ENCODE measurements around the gene ARHGAP36.

Gene ARHGAP36

DNA sequence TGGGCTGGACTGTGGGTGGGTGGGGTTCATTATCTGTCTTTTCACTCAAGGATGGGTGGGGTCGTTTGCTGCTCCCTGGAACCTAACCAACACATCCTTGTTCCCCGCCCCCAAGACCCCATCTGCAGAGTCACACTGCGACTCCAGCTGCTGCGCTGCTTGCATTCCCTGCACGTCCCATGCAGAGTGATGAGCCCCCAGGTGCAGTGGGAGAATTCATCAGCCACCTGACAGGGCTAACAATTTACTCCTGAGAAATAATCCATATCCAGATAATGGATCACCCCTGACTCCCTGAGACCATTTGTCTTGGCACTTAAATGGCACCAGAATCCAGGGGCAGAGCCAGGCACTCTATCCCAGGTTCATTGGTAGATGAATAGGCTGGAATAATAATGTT, 12.4 kb upstream of the ARHGAP36 start:
- no peak overlapping the region for H3K4me3 ChIP-seq (ENCODE audit: low read depth, low read length)
- TF ChIP-seq, protein P1, sequence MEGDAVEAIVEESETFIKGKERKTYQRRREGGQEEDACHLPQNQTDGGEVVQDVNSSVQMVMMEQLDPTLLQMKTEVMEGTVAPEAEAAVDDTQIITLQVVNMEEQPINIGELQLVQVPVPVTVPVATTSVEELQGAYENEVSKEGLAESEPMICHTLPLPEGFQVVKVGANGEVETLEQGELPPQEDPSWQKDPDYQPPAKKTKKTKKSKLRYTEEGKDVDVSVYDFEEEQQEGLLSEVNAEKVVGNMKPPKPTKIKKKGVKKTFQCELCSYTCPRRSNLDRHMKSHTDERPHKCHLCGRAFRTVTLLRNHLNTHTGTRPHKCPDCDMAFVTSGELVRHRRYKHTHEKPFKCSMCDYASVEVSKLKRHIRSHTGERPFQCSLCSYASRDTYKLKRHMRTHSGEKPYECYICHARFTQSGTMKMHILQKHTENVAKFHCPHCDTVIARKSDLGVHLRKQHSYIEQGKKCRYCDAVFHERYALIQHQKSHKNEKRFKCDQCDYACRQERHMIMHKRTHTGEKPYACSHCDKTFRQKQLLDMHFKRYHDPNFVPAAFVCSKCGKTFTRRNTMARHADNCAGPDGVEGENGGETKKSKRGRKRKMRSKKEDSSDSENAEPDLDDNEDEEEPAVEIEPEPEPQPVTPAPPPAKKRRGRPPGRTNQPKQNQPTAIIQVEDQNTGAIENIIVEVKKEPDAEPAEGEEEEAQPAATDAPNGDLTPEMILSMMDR (IDR thresholded peaks at IDR 0.05; ENCODE audit: low read depth, low read length): no peak

DNA sequence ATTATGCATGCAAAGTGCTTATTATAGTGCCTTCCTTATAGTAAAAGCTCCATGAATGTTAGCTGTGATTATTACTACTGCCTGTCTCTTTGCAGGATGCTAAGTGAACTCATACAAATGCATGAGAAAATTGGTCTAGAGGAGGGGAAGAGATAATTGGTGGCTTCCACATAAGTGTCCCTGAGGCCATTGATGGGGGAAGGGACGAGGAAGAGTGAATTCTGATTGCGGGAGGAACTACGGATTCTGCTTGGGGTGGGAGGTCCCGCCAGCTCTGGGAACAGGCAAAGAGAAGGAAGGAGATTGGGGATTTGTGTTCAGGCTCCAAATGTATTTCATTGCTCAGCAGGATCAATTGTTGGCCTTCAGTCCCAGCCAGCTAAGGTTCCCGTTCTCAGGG, 11.6 kb upstream of the ARHGAP36 start:
- H3K4me3 ChIP-seq (ENCODE audit: low read depth, low read length): no peak overlapping the region
- TF ChIP-seq, protein P1 (IDR thresholded peaks at IDR 0.05; ENCODE audit: low read depth, low read length): no peak

DNA sequence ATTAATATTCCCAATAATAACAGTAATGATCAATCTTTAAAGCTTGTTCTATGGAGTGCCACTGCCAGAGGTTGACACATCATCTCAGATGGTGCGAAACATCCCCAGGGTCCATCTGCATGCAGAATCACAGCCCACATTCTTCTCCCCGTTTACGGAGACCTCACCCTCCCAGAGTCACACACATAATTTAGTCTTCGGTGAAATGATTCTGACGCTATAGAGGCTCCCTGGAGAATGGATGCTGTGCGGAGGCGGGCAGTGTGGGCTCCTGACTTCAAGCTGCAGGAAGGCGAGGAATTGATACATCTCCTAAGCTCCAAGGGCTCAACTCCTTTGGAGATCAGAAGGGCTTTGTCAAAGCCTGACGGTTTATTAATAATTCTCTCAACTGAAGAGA, 11.0 kb upstream of the ARHGAP36 start:
- no peak overlapping the region for H3K4me3 ChIP-seq (ENCODE audit: low read depth, low read length)
- TF ChIP-seq, protein P1 (IDR thresholded peaks at IDR 0.05; ENCODE audit: low read depth, low read length): no peak

DNA sequence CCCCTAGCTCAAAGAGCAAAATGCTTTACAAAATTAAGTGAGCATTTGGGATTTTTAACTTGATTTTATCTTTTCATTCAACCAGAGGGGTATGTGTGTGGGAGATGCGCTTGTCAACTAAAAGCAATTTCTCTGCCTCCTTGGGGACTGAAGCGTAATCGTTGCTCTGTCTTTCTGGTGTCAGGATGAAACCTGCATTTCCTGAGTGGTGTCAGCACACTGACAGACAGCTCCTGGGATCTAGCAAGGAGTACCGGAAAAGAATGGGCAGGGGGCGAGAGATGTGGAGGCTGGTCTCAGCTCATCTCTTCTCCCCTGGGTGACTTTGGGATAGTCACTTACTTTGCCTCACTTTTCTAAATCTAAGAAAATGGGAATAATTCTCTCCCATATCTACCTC, 5.1 kb upstream of the ARHGAP36 start:
- no peak overlapping the region for H3K4me3 ChIP-seq (ENCODE audit: low read depth, low read length)
- TF ChIP-seq, protein P1 (IDR thresholded peaks at IDR 0.05; ENCODE audit: low read depth, low read length): no peak

DNA sequence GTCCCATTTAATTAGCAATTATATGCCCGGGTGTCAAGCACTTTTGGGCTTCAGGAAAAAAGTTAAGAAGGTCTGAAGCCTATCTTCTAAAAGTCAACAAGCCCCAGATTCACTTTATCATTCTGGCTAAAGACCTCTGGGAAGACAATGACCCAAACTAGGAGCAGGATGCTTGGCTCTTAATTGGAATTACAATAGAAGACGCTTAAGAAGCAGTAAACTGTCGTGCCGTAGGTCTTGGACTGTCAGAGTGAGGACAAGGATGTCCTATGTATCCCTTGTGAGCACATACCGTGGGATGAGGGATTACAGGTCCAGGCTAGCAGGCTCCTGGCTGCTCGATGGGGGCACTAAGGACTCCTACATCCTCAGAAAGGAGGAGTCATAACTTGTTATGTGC, 3.2 kb upstream of the ARHGAP36 start:
- TF ChIP-seq, protein P1 (IDR thresholded peaks at IDR 0.05; ENCODE audit: low read depth, low read length): no peak
- H3K4me3 ChIP-seq (ENCODE audit: low read depth, low read length): no peak overlapping the region

DNA sequence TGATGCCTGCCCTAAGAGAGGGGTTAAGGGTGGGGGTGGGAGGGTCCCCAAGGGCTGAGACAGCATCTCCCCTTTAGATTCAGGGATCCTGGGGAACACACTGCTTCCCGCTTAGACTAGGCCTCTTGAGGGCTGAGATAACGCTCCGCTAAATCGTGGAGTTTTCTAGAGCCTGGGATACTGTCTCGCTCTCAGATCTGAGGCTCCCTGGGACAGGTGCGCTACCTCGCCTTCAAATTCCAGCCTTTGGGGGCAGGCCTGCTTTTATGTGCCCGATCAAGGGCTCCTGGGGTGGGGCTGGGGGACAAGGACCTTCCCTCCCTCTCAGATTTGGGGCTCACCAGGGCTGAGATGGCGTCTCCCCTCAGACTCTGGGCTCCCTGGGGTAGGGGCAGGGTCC, 440 bp upstream of the ARHGAP36 start:
- TF ChIP-seq, protein P1 (IDR thresholded peaks at IDR 0.05; ENCODE audit: low read depth, low read length): no peak
- no peak overlapping the region for H3K4me3 ChIP-seq (ENCODE audit: low read depth, low read length)

DNA sequence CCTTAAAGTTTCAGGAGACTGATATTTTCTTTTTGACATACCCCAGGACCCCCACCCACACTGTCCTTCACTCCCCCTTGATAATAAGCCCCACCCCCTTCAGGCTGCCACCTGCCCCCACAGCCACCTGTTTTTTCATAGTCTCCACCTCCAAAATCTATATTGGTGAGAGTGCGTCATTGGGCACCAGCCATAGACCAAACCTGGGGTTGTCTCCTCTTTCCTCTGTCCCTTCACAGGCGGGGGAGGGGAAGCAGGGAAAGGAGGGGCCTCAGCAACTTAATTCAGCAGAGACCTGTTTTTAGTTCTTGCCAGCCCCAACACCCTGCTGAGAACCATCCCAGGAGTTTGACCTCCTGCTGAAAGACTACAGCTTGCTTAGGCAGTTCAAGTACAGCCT, 1.1 kb downstream of the ARHGAP36 start:
- H3K4me3 ChIP-seq (ENCODE audit: low read depth, low read length): no peak overlapping the region
- TF ChIP-seq, protein P1 (IDR thresholded peaks at IDR 0.05; ENCODE audit: low read depth, low read length): no peak

Data from WI38 (cell line).